GM21576 (cell line): ENCODE data around the gene ZNF286A.
"Not testable (repeated sequence)": the region's sequence is repeated elsewhere in the genome, so short reads cannot be mapped to it uniquely, and the experiment has no call there.

Experiments used
- ATAC-seq: cut with Tn5 transposase; IDR thresholded peaks from one replicate; pipeline ENCODE4 v1.9.1; 2021; ENCODE audit warnings: mild to moderate bottlenecking, moderate library complexity; ENCODE audit not compliant: unreplicated experiment

ZNF286A gene

DNA sequence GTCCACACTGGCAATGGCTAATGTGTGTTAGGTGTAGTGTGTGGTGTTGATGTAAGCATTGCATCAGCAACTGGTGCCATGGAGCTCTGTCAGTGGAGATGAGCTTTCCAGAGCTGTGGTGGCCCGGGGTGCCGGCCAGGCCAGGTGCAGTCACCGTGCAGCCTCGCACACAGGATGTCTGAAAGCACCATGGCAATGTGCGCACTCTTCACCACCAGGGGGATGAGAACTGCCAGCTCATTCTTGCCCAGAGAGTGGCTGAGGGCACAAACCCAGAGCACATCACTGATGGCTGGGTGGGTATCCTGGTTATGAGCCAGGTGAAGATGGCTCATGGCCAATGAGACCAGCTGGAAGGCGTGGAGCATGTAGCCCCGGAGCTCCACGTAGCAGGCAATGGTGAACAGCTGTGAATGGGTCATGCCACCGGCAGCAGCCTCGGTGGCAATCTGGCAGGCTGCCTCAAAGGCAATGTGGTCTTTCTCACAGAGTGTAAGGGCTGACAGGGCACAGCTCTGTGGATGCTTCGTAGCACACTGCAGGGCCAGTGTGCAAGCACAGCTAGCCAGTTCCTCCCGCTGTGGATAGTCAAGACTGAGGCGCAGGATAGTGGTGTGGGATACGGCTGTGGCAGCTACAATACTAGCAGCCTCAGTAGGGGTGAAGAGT, 69.4 kb downstream of the ZNF286A start:
- ATAC-seq = not testable (repeated sequence)
